Upper lobe of left lung (tissue), 6 donors: ENCODE data around the gene MYH16. TPM values are rescaled to one million over a fixed set of nuclear protein-coding genes. Genes with fewer than 3 reads are reported as not detected.
"Not testable (repeated sequence)": the region's sequence is repeated elsewhere in the genome, so short reads cannot be mapped to it uniquely, and the experiment has no call there.

Experiments used
- ATAC-seq, 2 donors: fragments of 200-7000 bp; cut with Tn5 transposase; one replicate each; pipeline ENCODE4 v1.9.1; 2022; ENCODE audit warnings: mild to moderate bottlenecking in 2 of 2, moderate library complexity in 2 of 2; ENCODE audit not compliant: low FRiP score in 2 of 2
- DNase-seq, 2 donors: peaks; one replicate each; pipeline ENCODE4 v3.0.0-alpha.2; 2019 to 2020
- H3K27ac ChIP-seq, 4 donors: fragments of 200-600 bp; sonication (generic); one replicate each; pipeline ENCODE4 v1.5.1; 2016 to 2019
- H3K27me3 ChIP-seq, 4 donors: fragments of 200-600 bp; sonication (generic); one replicate each; pipeline ENCODE4 v1.5.1; 2017 to 2019
- H3K36me3 ChIP-seq, 4 donors: fragments of 200-600 bp; sonication (generic); one replicate each; pipeline ENCODE4 v1.5.1; 2016 to 2019
- H3K4me1 ChIP-seq, 4 donors: fragments of 200-600 bp; sonication (generic); one replicate each; pipeline ENCODE4 v1.5.1; 2018 to 2019
- H3K4me3 ChIP-seq, 4 donors: fragments of 200-600 bp; sonication (generic); one replicate each; pipeline ENCODE4 v1.5.1; 2017 to 2019; ENCODE audit warnings: mild to moderate bottlenecking in 2 of 4, moderate library complexity in 1 of 4
- H3K9me3 ChIP-seq, 4 donors: fragments of 200-600 bp; sonication (generic); one replicate each; pipeline ENCODE4 v1.5.1; 2018 to 2019
- CTCF ChIP-seq, 6 experiments: fragments of 450-650 bp in 4 of 6; fragments of 200-600 bp in 2 of 6; sonication (generic) in 2 of 6; IDR thresholded peaks; one replicate each; pipeline ENCODE4 v1.5.1; 2016 to 2019; ENCODE audit warnings: antibody characterized with exemption in 6 of 6
- EP300 ChIP-seq, 4 donors: sonication (generic); formaldehyde crosslinking; IDR thresholded peaks; one replicate each; pipeline ENCODE4 v1.5.1; 2017; ENCODE audit warnings: antibody characterized with exemption in 4 of 4, control low read depth in 2 of 4
- POLR2A ChIP-seq, 4 donors: fragments of 450-650 bp; IDR thresholded peaks; one replicate each; pipeline ENCODE4 v1.5.1; 2016 to 2017; ENCODE audit warnings: antibody characterized with exemption in 4 of 4, mild to moderate bottlenecking in 2 of 4
- POLR2AphosphoS5 ChIP-seq, 2 donors: sonication (generic); formaldehyde crosslinking; IDR thresholded peaks; one replicate each; pipeline ENCODE4 v1.5.1; 2017; ENCODE audit warnings: antibody characterized with exemption in 2 of 2
- WGBS, 2 donors: methylation state at CpG; one replicate each; pipeline ENCODE4 v1.1.5; 2017 to 2018; 5-methylcytosine and 5-hydroxymethylcytosine counted together
- total RNA-seq, 6 donors: library from RNA; depleted of rRNA in 4 of 6; stranded (reverse); fragments of >200 nt in 4 of 6; gene quantifications; one replicate each; pipeline versions ENCODE4 v1.1.0 to v1.2.1, GENCODE V29; 2016 to 2021
- donor health status: DM: no; HTN: no; CAD: no; lungs with moderate emphysema.
- donor health status: DM: no; HTN: yes; CAD: no; lungs with severe emphysema.

The MYH16 gene
- total RNA-seq, 6 donors from 2014 or later: 0.17 TPM; not detected in 5

- 91 to 92% methylated on average over 3 of the region's 3 CpGs for WGBS, 2 donors
- TF ChIP-seq POLR2A (IDR thresholded peaks at IDR 0.05) (no peak), EP300 (IDR thresholded peaks at IDR 0.05) (no peak), CTCF (IDR thresholded peaks at IDR 0.05) (no peak), POLR2AphosphoS5 (IDR thresholded peaks at IDR 0.05) (no peak)
- no peak for ATAC-seq
- peaks cover 36 to 95% (median 68%) of the 10 kb centered on the region in 4 donors for H3K36me3 ChIP-seq
- H3K9me3 ChIP-seq: no peaks in the 10 kb centered on the region
- no peak overlapping the region for H3K4me3 ChIP-seq
- no peaks in the 10 kb centered on the region for H3K27me3 ChIP-seq
- no peak for DNase-seq
- no peak overlapping the region for H3K27ac ChIP-seq
- no peaks in the 10 kb centered on the region for H3K4me1 ChIP-seq
These were observed 67.0 kb downstream of the MYH16 start for GRCh38 chr7:99339595-99339994.

- 81 to 87% methylated on average over 3 of the region's 3 CpGs for WGBS, 2 donors
- H3K36me3 ChIP-seq: peaks cover 35 to 93% (median 64%) of the 10 kb centered on the region in 4 donors
- no peaks in the 10 kb centered on the region for H3K9me3 ChIP-seq
These were observed 68.0 kb downstream of the MYH16 start for GRCh38 chr7:99340659-99341058.

GRCh38 chr7:99344061-99344647 is 71.5 kb downstream of the MYH16 start:
- no peak for ATAC-seq
- no peaks in the 10 kb centered on the region for H3K27me3 ChIP-seq
- peaks cover 39 to 92% (median 64%) of the 10 kb centered on the region in 4 donors for H3K36me3 ChIP-seq
- H3K27ac ChIP-seq: no peak overlapping the region
- H3K4me3 ChIP-seq: no peak overlapping the region
- H3K9me3 ChIP-seq: no peaks in the 10 kb centered on the region
- no peak for DNase-seq
- H3K4me1 ChIP-seq: no peaks in the 10 kb centered on the region
- TF ChIP-seq CTCF (IDR thresholded peaks at IDR 0.05) (no peak), EP300 (IDR thresholded peaks at IDR 0.05) (no peak), POLR2AphosphoS5 (IDR thresholded peaks at IDR 0.05) (no peak), POLR2A (IDR thresholded peaks at IDR 0.05) (no peak)
- WGBS, 2 donors: 93 to 94% methylated on average over 13 of the region's 13 CpGs

More at GRCh38 chr7:99340659-99341058, 68.0 kb downstream of the MYH16 start:
- no peaks in the 10 kb centered on the region for H3K4me1 ChIP-seq
- TF ChIP-seq POLR2A (IDR thresholded peaks at IDR 0.05) (no peak), EP300 (IDR thresholded peaks at IDR 0.05) (no peak), CTCF (IDR thresholded peaks at IDR 0.05) (no peak), POLR2AphosphoS5 (IDR thresholded peaks at IDR 0.05) (no peak)
- H3K4me3 ChIP-seq: no peak overlapping the region
- DNase-seq (no peak), ATAC-seq (no peak)
- H3K27ac ChIP-seq: no peak overlapping the region
- H3K27me3 ChIP-seq: no peaks in the 10 kb centered on the region

- H3K4me3 ChIP-seq, H3K4me1 ChIP-seq, H3K9me3 ChIP-seq, DNase-seq, H3K27ac ChIP-seq, ATAC-seq, H3K27me3 ChIP-seq: not testable (repeated sequence)
- 96 to 100% methylated on average over 3 of the region's 3 CpGs for whole genome bisulfite sequencing, 2 donors
- H3K36me3 ChIP-seq: peaks cover 46 to 99% (median 84%) of the 10 kb centered on the region in 4 donors
These were observed 78.0 kb downstream of the MYH16 start for GRCh38 chr7:99350641-99351040.

- DNase-seq (no peak), ATAC-seq (no peak)
- H3K4me3 ChIP-seq: no peak overlapping the region
- H3K36me3 ChIP-seq: peaks cover 40 to 100% (median 86%) of the 10 kb centered on the region in 4 donors
- no peaks in the 10 kb centered on the region for H3K9me3 ChIP-seq
- WGBS, 2 donors: 89 to 99% methylated on average over 5 of the region's 5 CpGs
- no peaks in the 10 kb centered on the region for H3K4me1 ChIP-seq
- H3K27ac ChIP-seq: no peak overlapping the region
- H3K27me3 ChIP-seq: no peaks in the 10 kb centered on the region
- TF ChIP-seq POLR2A (IDR thresholded peaks at IDR 0.05): no peak
- TF ChIP-seq POLR2AphosphoS5 (IDR thresholded peaks at IDR 0.05): no peak
- no peak for TF ChIP-seq EP300 (IDR thresholded peaks at IDR 0.05)
- TF ChIP-seq CTCF (IDR thresholded peaks at IDR 0.05): no peak
These were observed 79.6 kb downstream of the MYH16 start for GRCh38 chr7:99352247-99352646.
